Purkinje cell (primary cell): ENCODE measurements around the gene GABARAPL2. TPM values are rescaled to one million over a fixed set of nuclear protein-coding genes. Genes with fewer than 3 reads are reported as not detected.

ENCODE experiments used
- polyA plus RNA-seq: library from polyadenylated mRNA; unstranded; fragments of >200 nt; fragmentation: Nextera tagmentation; gene quantifications from 2 replicates; pipeline ENCODE4 v1.2.1, GENCODE V29; 2014

The GABARAPL2 gene
- 3,090 and 3,287 TPM in 2 replicates for polyA plus RNA-seq

GRCh38 chr16:75566040-75566757, at the start of gene GABARAPL2:
Gene GABARAPL2, plus strand, starts transcription at chr16:75566379. Its CDS starts 108 bp downstream, at chr16:75566487.

GRCh38 chr16:75535901-75536300, 30.3 kb upstream of the GABARAPL2 start, which contains the start of gene CHST5:
Gene CHST5, minus strand, starts transcription at chr16:75536108. Its CDS starts 5,724 bp downstream, at chr16:75530384.

GRCh38 chr16:75555707-75556430, 10.3 kb upstream of the GABARAPL2 start, which contains the start of gene TMEM231:
Gene TMEM231, minus strand, starts transcription at chr16:75556252. Its CDS starts 43 bp downstream, at chr16:75556209.

GRCh38 chr16:75622761-75623605, 56.8 kb downstream of the GABARAPL2 start, which contains the start of gene ADAT1:
Gene ADAT1, minus strand, starts transcription at chr16:75623281. Its CDS starts 2,482 bp downstream, at chr16:75620799.

Other genes with a start within 250 kb of the GABARAPL2 start
- 102 and 108 TPM in 2 replicates for gene CFDP1, start 132.9 kb upstream of the GABARAPL2 start, polyA plus RNA-seq
- gene TMEM170A, start 101.7 kb upstream of the GABARAPL2 start, polyA plus RNA-seq, result 32.0 and 36.9 TPM in 2 replicates
- 0.07 TPM in 1 of 2 replicates, not detected in the other for gene CHST6, start 70.9 kb upstream of the GABARAPL2 start, polyA plus RNA-seq
- gene CHST5, start 30.3 kb upstream of the GABARAPL2 start, polyA plus RNA-seq, result 0.14 TPM in 1 of 2 replicates, not detected in the other
- gene TMEM231, start 10.1 kb upstream of the GABARAPL2 start, polyA plus RNA-seq, result 6.5 and 8.3 TPM in 2 replicates
- gene ADAT1, start 56.9 kb downstream of the GABARAPL2 start, polyA plus RNA-seq, result 5.4 and 8.0 TPM in 2 replicates
- gene KARS1, start 81.3 kb downstream of the GABARAPL2 start, polyA plus RNA-seq, result 80.5 and 116 TPM in 2 replicates
- gene TERF2IP, start 81.4 kb downstream of the GABARAPL2 start, polyA plus RNA-seq, result 180 and 205 TPM in 2 replicates
- gene CPHXL2, start 110.6 kb downstream of the GABARAPL2 start, polyA plus RNA-seq, result not detected in 2 replicates
- not detected in 2 replicates for gene DUXB, start 135.1 kb downstream of the GABARAPL2 start, polyA plus RNA-seq
- gene CPHXL, start 160.1 kb downstream of the GABARAPL2 start, polyA plus RNA-seq, result not detected in 2 replicates